ENCODE results near the gene KBTBD2.
"Not testable (repeated sequence)": the region's sequence is repeated elsewhere in the genome, so short reads cannot be mapped to it uniquely, and the experiment has no call there.

The KBTBD2 gene

DNA sequence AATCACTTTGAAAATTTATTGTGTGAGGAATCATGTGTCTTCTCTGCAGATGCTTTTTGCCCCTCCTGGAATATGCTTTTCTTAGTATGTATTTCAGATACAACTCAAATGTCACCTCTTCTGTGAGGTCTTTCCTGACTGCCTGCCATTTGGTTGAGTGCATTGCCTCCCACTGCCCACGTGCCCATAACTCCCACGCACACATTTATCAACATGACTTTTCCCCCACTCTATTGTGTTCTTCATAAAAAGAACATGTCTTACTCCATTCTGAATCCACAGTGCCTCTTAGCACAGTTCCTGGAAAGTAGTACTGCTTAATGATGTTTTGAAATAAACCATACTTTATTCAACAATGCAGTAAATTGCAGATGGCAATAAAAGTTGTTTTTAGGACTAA lies 42.9 kb downstream of the KBTBD2 start:
- DNase-seq, result not testable (repeated sequence)

DNA sequence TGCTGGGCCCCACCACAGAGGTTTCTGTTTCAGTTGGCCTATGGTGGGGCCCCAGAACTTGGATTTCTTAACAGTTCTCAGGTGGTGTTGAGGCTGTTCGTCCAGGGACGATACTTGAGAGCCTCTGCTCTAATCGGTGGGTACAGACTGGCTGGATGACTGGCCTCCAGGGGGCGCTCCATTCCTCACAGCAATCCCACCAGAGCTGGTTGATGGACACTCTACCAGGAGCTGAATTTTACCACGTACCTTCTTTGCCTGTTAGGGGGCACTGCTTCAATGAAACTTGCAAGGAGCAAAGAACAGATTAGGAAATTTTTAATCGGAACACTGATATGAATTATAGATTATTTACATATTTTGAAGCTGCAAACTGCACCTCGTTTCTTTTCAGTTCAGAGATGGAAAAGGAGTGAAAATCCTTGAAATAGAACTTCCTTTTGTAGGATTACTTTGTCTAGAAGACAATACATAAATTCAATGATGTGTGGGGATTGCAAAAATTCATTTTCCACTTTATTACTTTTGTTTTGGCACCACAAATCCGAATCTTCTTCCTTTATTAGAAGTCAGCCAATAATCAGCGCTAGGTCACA lies 44.8 kb downstream of the KBTBD2 start:
- peak; percentile 87 for DNase-seq

GRCh38 chr7:32844748-32845147 lies 46.8 kb downstream of the KBTBD2 start:
- not testable (repeated sequence) for DNase-seq

- DNase-seq, result not testable (repeated sequence)
Measured at GRCh38 chr7:32843763-32844162, 47.8 kb downstream of the KBTBD2 start.

DNA sequence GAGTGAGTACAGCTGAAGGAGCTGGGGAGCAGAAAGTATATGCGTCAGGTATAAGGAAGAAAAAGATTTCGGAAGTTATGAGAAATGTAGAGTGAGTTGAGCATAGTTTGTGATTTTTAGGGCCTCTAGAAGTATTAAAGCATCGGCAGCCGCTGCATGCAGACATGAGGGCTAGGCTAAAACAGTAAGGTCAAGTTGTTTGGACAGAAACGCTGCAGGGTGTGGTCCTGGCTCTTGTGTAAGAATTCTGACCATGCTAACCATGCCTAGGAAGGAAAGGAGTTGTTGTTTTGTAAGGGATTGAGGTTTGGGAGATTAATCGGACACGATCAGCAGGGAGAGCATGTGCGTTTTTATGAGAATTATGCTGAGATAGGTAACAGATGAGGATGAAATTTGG lies 51.7 kb downstream of the KBTBD2 start:
- DNase-seq, result not testable (repeated sequence)

DNA sequence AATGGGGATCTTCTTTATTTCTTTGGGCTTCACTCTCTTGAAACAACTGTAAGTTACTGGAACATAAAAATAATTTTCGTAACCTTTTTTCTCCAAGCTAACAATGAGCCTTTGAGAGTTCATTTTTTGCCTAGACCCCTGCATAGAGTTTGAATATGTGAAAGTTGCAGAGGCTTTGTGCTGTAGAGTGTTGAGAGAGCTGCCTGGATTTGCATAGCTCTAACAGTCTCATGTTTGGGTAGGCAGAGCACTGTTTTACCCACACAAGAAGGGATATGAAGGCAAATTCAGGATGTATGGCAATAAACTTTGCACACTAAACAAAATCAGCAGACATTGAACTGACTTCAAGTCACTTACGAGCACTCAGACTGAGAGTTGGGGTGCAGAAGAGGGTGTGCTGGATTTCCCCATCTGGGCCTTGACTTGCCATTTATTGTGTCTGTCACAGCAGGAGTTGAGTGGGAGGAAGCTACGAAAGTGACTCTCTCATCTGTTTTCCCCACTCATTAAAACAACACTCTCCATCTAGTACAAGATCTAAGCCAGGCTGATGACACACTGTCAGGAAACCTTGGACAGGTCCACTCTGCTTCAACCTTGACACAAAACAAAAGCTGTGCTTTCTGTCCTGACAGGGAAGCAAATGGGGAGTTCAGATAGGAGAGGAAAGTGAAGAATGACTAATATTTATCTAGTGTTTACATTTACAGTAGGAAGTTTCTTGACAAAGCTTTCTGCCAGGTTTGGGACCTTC lies 62.4 kb downstream of the KBTBD2 start:
- not testable (repeated sequence) for DNase-seq
